WTC11 (cell line): Measurements from ENCODE around the gene ZNF606. TPM values are rescaled to one million over a fixed set of nuclear protein-coding genes. Genes with fewer than 3 reads are reported as not detected.

Experiments
- ATAC-seq: fragments of 200-7000 bp; cut with Tn5 transposase; 2 replicates; pipeline ENCODE4 v1.10.0; 2021; ENCODE audit warnings: mild to moderate bottlenecking, moderate library complexity
- CTCF ChIA-PET: fragments of 300-600 bp; sonication (Branson Sonifier 250); formaldehyde crosslinking; loops from one replicate; lab custom pipeline; 2021; ENCODE audit warnings: antibody characterized with exemption; lab: Charles Lee
- POLR2A ChIA-PET: fragments of 350-600 bp; sonication (Branson Sonifier 250); formaldehyde crosslinking; loops from one replicate; lab custom pipeline; 2021; ENCODE audit warnings: antibody characterized with exemption; lab: Charles Lee
- DNase-seq: peaks from one replicate; pipeline ENCODE4 v3.0.0; 2021; ENCODE audit warnings: low spot score
- H3K27ac Mint-ChIP-seq: 2 replicates; pipeline ENCODE4 v1.8.0; 2021; ENCODE audit warnings: mixed read lengths
- H3K27me3 Mint-ChIP-seq: 2 replicates; pipeline ENCODE4 v1.8.0; 2021; ENCODE audit warnings: low read depth, mild to moderate bottlenecking, moderate library complexity, mixed read lengths
- H3K36me3 Mint-ChIP-seq: 2 replicates; pipeline ENCODE4 v1.8.0; 2021; ENCODE audit warnings: mixed read lengths
- H3K4me1 Mint-ChIP-seq: 2 replicates; pipeline ENCODE4 v1.8.0; 2022; ENCODE audit warnings: mixed read lengths
- H3K4me3 Mint-ChIP-seq: 2 replicates; pipeline ENCODE4 v1.8.0; 2021; ENCODE audit warnings: mild to moderate bottlenecking, moderate library complexity, mixed read lengths
- H3K9me3 Mint-ChIP-seq: 2 replicates; pipeline ENCODE4 v1.8.0; 2021; ENCODE audit warnings: mixed read lengths
- CREB1 ChIP-seq: sonication (generic); formaldehyde crosslinking; IDR thresholded peaks from 2 replicates; pipeline ENCODE4 v1.8.0; 2023; ENCODE audit warnings: mild to moderate bottlenecking, missing genetic modification reagents
- FOXP4 ChIP-seq: sonication (generic); formaldehyde crosslinking; IDR thresholded peaks from 2 replicates; pipeline ENCODE4 v1.8.0; 2022; ENCODE audit warnings: mild to moderate bottlenecking, missing genetic modification reagents
- GRHL2 ChIP-seq: fragments of 250-450 bp; sonication (Bioruptor Pico); IDR thresholded peaks from 2 replicates; pipeline ENCODE4 v1.8.0; 2022; ENCODE audit warnings: mild to moderate bottlenecking, moderate library complexity; ENCODE audit not compliant: insufficient replicate concordance, severe bottlenecking
- HMGA2 ChIP-seq: fragments of 250-450 bp; sonication (Bioruptor Pico); IDR thresholded peaks from 2 replicates; pipeline ENCODE4 v1.4.0; 2021; ENCODE audit warnings: mild to moderate bottlenecking, moderate library complexity
- MAX ChIP-seq: sonication (generic); formaldehyde crosslinking; IDR thresholded peaks from 2 replicates; pipeline ENCODE4 v1.8.0; 2022; ENCODE audit warnings: mild to moderate bottlenecking, missing genetic modification reagents
- MXD4 ChIP-seq: fragments of 250-450 bp; sonication (Bioruptor Pico); IDR thresholded peaks from 2 replicates; pipeline ENCODE4 v1.8.0; 2021; ENCODE audit warnings: mild to moderate bottlenecking, moderate library complexity, borderline replicate concordance
- RORB ChIP-seq: fragments of 250-450 bp; sonication (Bioruptor Pico); IDR thresholded peaks from 2 replicates; pipeline ENCODE4 v1.9.0; 2021; ENCODE audit warnings: mild to moderate bottlenecking
- TEAD4 ChIP-seq: sonication (generic); formaldehyde crosslinking; IDR thresholded peaks from 2 replicates; pipeline ENCODE4 v1.8.0; 2022; ENCODE audit warnings: mild to moderate bottlenecking, missing genetic modification reagents
- ZBTB21 ChIP-seq: sonication (generic); formaldehyde crosslinking; IDR thresholded peaks from 2 replicates; pipeline ENCODE4 v1.8.1; 2023; ENCODE audit warnings: mild to moderate bottlenecking, missing genetic modification reagents, borderline replicate concordance
- ZNF121 ChIP-seq: sonication (generic); formaldehyde crosslinking; IDR thresholded peaks from 2 replicates; pipeline ENCODE4 v1.8.0; 2023; ENCODE audit warnings: missing genetic modification reagents
- ZNF416 ChIP-seq: fragments of 250-450 bp; sonication (Bioruptor Pico); IDR thresholded peaks from 2 replicates; pipeline ENCODE4 v1.9.0; 2021; ENCODE audit warnings: mild to moderate bottlenecking, inconsistent platforms
- ZNF423 ChIP-seq: fragments of 250-450 bp; sonication (Bioruptor Pico); IDR thresholded peaks from 2 replicates; pipeline ENCODE4 v2.1.2; 2022; ENCODE audit warnings: mild to moderate bottlenecking, moderate library complexity
- ZNF532 ChIP-seq: fragments of 250-450 bp; sonication (Bioruptor Pico); IDR thresholded peaks from 2 replicates; pipeline ENCODE4 v1.9.0; 2021; ENCODE audit warnings: mild to moderate bottlenecking, borderline replicate concordance
- total RNA-seq: library from RNA; stranded (reverse); gene quantifications from 3 replicates; pipeline ENCODE4 v1.2.3, GENCODE V29; 2021
- TF ChIP-seq, protein P1 (sequence below): fragments of 250-450 bp; sonication (Bioruptor Pico); IDR thresholded peaks from 2 replicates; pipeline ENCODE4 v2.1.2; 2022; ENCODE audit warnings: mild to moderate bottlenecking, moderate library complexity
- TF ChIP-seq, protein P2 (sequence below): fragments of 250-450 bp; sonication (Bioruptor Pico); IDR thresholded peaks from 2 replicates; pipeline ENCODE4 v1.9.0; 2021; ENCODE audit warnings: mild to moderate bottlenecking
- TF ChIP-seq, protein P3 (sequence below): sonication (generic); formaldehyde crosslinking; IDR thresholded peaks from 2 replicates; pipeline ENCODE4 v1.8.1; 2023; ENCODE audit warnings: mild to moderate bottlenecking, missing genetic modification reagents
- TF ChIP-seq, protein P4 (sequence below): sonication (generic); formaldehyde crosslinking; IDR thresholded peaks from 2 replicates; pipeline ENCODE4 v1.8.0; 2022; ENCODE audit warnings: missing genetic modification reagents
- TF ChIP-seq, protein P5 (sequence below): sonication (generic); formaldehyde crosslinking; IDR thresholded peaks from 2 replicates; pipeline ENCODE4 v1.8.0; 2023; ENCODE audit warnings: mild to moderate bottlenecking, missing genetic modification reagents
- TF ChIP-seq, protein P6 (sequence below): sonication (generic); formaldehyde crosslinking; IDR thresholded peaks from 2 replicates; pipeline ENCODE4 v1.8.0; 2022; ENCODE audit warnings: mild to moderate bottlenecking, missing genetic modification reagents

ZNF606 gene
- total RNA-seq, 1 experiment from 2014 or later, result 26.1 TPM

GRCh38 chr19:58009666-58010301 lies 7.2 kb upstream of the ZNF606 start:
- H3K36me3 Mint-ChIP-seq, result peaks cover 33% of the 10 kb centered on the region
- TF ChIP-seq, protein P1, sequence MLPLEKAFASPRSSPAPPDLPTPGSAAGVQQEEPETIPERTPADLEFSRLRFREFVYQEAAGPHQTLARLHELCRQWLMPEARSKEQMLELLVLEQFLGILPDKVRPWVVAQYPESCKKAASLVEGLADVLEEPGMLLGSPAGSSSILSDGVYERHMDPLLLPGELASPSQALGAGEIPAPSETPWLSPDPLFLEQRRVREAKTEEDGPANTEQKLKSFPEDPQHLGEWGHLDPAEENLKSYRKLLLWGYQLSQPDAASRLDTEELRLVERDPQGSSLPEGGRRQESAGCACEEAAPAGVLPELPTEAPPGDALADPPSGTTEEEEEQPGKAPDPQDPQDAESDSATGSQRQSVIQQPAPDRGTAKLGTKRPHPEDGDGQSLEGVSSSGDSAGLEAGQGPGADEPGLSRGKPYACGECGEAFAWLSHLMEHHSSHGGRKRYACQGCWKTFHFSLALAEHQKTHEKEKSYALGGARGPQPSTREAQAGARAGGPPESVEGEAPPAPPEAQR, result no peak
- TF ChIP-seq TEAD4 (CRISPR knock-in tag) (0 out of 2 replicates have a peak, but pooled peaks have one; percentile 59), ZNF121 (CRISPR knock-in tag) (no peak), HMGA2 (CRISPR knock-in tag) (no peak), ZBTB21 (CRISPR knock-in tag) (no peak), ZNF532 (CRISPR knock-in tag) (no peak), CREB1 (peak; percentile 85; the same call in 1 of the 2 replicates), ZNF416 (no peak), FOXP4 (CRISPR knock-in tag) (peak; percentile 56; the same call in 1 of the 2 replicates), RORB (CRISPR knock-in tag) (no peak), MXD4 (CRISPR knock-in tag) (no peak), ZNF423 (CRISPR knock-in tag) (no peak), MAX (CRISPR knock-in tag) (peak; percentile 75), GRHL2 (CRISPR knock-in tag) (no peak)
- TF ChIP-seq, protein P2, sequence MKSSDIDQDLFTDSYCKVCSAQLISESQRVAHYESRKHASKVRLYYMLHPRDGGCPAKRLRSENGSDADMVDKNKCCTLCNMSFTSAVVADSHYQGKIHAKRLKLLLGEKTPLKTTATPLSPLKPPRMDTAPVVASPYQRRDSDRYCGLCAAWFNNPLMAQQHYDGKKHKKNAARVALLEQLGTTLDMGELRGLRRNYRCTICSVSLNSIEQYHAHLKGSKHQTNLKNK (CRISPR knock-in tag), result 0 out of 2 replicates have a peak, but pooled peaks have one; percentile 34
- TF ChIP-seq, protein P3, sequence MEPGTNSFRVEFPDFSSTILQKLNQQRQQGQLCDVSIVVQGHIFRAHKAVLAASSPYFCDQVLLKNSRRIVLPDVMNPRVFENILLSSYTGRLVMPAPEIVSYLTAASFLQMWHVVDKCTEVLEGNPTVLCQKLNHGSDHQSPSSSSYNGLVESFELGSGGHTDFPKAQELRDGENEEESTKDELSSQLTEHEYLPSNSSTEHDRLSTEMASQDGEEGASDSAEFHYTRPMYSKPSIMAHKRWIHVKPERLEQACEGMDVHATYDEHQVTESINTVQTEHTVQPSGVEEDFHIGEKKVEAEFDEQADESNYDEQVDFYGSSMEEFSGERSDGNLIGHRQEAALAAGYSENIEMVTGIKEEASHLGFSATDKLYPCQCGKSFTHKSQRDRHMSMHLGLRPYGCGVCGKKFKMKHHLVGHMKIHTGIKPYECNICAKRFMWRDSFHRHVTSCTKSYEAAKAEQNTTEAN (CRISPR knock-in tag), result no peak
- TF ChIP-seq, protein P4, sequence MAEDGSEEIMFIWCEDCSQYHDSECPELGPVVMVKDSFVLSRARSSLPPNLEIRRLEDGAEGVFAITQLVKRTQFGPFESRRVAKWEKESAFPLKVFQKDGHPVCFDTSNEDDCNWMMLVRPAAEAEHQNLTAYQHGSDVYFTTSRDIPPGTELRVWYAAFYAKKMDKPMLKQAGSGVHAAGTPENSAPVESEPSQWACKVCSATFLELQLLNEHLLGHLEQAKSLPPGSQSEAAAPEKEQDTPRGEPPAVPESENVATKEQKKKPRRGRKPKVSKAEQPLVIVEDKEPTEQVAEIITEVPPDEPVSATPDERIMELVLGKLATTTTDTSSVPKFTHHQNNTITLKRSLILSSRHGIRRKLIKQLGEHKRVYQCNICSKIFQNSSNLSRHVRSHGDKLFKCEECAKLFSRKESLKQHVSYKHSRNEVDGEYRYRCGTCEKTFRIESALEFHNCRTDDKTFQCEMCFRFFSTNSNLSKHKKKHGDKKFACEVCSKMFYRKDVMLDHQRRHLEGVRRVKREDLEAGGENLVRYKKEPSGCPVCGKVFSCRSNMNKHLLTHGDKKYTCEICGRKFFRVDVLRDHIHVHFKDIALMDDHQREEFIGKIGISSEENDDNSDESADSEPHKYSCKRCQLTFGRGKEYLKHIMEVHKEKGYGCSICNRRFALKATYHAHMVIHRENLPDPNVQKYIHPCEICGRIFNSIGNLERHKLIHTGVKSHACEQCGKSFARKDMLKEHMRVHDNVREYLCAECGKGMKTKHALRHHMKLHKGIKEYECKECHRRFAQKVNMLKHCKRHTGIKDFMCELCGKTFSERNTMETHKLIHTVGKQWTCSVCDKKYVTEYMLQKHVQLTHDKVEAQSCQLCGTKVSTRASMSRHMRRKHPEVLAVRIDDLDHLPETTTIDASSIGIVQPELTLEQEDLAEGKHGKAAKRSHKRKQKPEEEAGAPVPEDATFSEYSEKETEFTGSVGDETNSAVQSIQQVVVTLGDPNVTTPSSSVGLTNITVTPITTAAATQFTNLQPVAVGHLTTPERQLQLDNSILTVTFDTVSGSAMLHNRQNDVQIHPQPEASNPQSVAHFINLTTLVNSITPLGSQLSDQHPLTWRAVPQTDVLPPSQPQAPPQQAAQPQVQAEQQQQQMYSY (CRISPR knock-in tag), result no peak; the same call in 1 of the 2 replicates
- TF ChIP-seq, protein P5, sequence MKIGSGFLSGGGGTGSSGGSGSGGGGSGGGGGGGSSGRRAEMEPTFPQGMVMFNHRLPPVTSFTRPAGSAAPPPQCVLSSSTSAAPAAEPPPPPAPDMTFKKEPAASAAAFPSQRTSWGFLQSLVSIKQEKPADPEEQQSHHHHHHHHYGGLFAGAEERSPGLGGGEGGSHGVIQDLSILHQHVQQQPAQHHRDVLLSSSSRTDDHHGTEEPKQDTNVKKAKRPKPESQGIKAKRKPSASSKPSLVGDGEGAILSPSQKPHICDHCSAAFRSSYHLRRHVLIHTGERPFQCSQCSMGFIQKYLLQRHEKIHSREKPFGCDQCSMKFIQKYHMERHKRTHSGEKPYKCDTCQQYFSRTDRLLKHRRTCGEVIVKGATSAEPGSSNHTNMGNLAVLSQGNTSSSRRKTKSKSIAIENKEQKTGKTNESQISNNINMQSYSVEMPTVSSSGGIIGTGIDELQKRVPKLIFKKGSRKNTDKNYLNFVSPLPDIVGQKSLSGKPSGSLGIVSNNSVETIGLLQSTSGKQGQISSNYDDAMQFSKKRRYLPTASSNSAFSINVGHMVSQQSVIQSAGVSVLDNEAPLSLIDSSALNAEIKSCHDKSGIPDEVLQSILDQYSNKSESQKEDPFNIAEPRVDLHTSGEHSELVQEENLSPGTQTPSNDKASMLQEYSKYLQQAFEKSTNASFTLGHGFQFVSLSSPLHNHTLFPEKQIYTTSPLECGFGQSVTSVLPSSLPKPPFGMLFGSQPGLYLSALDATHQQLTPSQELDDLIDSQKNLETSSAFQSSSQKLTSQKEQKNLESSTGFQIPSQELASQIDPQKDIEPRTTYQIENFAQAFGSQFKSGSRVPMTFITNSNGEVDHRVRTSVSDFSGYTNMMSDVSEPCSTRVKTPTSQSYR, result 0 out of 2 replicates have a peak, but pooled peaks have one; percentile 47
- TF ChIP-seq, protein P6, sequence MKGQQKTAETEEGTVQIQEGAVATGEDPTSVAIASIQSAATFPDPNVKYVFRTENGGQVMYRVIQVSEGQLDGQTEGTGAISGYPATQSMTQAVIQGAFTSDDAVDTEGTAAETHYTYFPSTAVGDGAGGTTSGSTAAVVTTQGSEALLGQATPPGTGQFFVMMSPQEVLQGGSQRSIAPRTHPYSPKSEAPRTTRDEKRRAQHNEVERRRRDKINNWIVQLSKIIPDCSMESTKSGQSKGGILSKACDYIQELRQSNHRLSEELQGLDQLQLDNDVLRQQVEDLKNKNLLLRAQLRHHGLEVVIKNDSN, result peak; percentile 90

More at GRCh38 chr19:58009666-58010301, 7.2 kb upstream of the ZNF606 start:
- Mint-ChIP-seq H3K9me3 (peaks cover 9% of the 10 kb centered on the region), H3K4me1 (peaks cover 13% of the 10 kb centered on the region), H3K27me3 (peaks cover 6% of the 10 kb centered on the region), H3K27ac (peak overlapping the region; percentile 93), H3K4me3 (peak overlapping the region; percentile 67)
- ATAC-seq (peak; percentile 90), DNase-seq (peak; percentile 95)
- CTCF ChIA-PET, result no interaction called here
- POLR2A ChIA-PET, result interaction anchor here (0.5 kb wide), 1 partner anchor 23 kb away, joined by 5 read pairs; no protein-coding TSS in a partner anchor
